NCI-H2171 (cell line): ENCODE measurements around the gene PI4KA.
"Not testable (repeated sequence)": the region's sequence is repeated elsewhere in the genome, so short reads cannot be mapped to it uniquely, and the experiment has no call there.

Experiments
- DNase-seq: peaks from one replicate; lab custom pipeline; 2025; lab: John Stamatoyannopoulos, UW

Gene PI4KA

DNA sequence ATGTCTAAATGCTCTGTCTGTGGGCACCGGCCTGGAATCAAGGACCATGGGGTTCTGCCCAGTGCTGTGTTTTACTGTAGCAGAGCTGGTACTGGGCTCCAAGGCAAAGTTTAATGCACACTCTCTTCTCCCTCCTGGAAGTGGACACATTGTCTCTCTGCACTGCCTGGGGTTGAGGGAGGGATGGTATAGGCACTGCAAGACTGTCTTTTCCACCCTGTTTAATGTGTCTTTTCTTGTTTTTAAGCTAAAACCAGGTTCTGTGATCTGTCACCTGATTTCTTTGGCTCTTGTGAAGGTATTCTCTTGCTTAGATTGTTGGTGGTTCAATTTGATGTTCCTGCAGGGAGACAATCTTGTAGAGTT lies 194.0 kb downstream of the PI4KA start:
- DNase-seq: no peak

DNA sequence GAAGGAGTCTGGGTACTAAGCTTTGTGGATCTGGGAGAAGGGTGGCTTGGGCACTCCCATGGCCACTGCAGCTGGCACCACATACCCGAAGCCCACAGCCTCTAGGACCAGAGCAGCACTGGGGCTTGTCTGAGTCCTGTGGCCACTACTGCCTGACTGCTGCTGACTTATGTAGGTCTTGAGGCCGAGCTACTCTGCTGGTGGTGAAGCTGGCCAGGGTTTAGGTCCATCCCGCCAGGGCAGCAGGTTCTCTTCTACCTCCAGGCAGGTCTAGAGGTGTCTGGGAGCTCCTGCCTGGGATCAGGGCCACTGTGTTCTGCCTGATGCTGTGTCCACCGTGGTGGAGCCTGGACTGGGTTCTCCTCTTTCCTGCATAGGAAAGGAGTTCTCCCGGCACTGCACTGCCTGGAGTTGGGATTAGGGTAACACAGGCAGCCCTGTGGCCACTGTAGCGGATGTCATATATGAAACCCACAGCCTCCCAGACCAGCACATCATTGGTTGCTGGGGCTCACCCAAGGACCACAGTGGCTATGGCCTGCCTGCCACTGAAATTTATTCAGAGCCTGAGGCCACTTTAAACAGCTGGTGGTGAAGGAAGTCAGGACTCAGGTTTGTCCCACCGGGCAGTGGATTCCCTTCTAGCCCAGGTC lies 194.5 kb downstream of the PI4KA start:
- DNase-seq: no peak

GRCh38 chr22:20663137-20663828 lies 195.3 kb downstream of the PI4KA start:
- no peak for DNase-seq

DNA sequence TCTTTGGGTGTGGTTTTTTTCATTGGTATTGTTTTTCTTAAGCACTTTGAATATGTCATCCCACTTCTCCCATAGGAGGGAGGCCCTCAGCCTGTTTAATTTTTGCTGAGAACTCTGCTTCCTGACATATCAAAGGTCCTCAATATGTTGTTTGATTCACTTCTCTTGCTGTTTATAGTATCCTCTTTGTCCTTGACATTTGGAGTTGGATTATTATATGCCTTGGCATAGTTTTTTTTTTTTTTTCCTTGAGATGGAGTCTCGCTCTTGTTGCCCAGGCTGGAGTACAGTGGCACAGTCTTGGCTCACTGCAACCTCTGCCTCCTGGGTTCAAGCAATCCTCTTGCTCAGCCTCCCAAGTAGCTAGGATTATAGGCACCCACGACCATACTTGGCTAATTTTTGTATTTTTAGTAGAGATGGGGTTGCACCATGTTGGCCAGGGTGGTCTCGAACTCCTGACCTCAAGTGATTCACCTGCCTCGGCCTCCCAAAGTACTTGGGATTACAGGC lies 196.0 kb downstream of the PI4KA start:
- not testable (repeated sequence) for DNase-seq

GRCh38 chr22:20661473-20661872 lies 197.1 kb downstream of the PI4KA start:
- no peak for DNase-seq

DNA sequence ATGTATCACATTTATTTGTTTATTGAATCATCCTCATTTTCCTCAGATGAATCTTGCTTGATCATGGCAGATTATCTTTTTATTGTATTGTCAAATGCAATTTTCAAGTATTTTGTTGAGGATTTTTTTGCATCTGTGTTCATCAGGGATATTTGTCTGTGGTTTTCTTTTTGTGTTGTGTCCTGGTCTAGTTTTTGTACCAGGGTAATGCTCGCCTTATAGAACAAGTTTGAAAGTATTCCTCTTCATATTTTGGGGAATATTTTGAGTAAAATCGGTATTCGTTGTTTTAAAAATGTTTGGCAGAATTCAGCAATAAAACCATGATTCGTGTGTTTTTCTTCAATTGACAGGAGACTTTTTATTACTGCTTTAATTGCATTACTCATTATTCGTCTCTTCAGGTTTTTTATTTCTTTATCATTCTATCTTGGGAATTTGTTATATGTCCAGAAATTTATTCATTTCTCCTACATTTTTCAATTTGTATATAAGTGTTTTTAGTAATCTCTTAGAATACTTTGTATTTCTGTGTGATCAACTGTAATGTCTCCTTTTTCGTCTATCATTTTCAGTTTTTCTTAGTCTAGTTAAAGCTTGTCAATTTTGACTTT lies 198.1 kb downstream of the PI4KA start:
- DNase-seq: no peak

DNA sequence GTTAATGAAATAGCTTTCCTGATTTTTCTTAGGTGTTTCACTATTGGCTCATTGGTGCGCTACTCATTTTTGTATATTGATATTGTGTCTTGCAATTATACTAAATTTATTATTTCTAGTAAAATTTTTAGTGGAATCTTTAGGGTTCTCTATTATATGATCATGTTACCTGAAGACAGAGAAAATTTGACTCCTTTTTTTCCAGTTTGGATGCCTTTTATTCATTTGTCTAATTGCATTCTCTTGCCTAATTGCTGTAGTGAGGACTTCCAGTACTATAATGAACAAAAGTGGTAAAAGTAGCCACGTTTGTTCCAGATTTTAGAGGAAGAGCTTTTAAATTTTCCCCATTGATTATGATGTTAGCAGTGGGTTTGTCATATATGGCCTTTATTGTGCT lies 198.7 kb downstream of the PI4KA start:
- no peak for DNase-seq

DNA sequence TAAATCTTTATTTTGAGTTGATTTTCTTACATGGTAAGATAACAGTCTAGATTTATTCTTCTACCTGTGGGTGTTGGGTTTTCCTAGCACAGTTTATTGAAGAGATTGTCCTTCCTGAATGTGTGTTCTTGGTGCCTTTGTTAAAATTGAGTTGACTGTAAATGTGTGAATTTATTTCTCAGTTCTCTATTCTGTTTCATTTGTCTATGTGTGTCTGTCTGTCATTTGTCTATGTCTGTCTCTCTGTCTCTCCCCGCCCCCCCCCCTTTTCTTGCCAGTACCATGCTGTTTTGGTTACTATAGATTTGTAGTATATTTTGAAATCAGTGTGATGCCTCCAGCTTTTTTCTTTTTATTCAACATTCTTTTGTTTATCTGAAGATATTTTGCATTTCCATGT lies 199.4 kb downstream of the PI4KA start:
- DNase-seq: no peak

GRCh38 chr22:20658433-20659222 lies 200.0 kb downstream of the PI4KA start:
- DNase-seq: no peak

GRCh38 chr22:20657963-20658362 lies 200.6 kb downstream of the PI4KA start:
- no peak for DNase-seq
